ENCODE results near the gene IGFBP7.

IGFBP7 gene

DNA sequence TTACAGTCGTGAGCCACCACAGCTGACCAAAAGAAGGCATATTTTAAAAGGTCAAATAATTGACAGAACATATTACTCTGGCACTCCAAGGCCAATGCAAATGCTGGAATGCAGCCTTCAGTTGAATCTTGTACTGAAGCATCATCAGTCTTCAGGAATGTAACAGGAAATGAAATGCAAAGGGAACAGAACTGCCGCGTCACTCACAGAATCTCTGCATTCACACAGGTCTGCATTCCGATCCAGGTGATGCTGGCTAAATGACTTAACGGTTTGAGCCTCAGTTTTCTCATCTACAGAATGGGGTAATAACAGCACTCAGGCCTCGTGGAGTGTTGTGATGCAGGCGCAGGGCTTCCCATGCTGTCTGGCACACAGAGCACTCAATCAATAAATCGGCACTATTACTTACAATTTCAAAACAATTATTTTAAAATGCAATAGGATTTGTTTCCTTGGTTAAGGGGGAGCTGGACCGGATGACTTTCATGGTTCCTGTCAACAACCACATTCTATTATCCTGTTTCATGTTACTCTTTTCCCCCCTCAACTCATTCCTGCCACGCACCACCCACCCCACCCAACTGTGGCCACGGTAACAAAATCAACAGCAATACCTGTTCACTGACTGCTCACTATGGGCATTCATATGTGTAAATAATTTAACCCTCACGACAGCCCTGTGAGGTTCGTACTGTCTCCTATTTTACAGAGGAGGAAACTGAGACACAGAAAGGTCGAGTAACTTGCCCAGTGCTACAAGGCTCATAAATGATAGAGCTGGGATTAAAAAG is 32.4 kb downstream of the IGFBP7 start:
- Histone ChIP-seq H3K27me3 (no peaks in the 10 kb centered on the region), H3K9me3 (no peaks in the 10 kb centered on the region), H3K9ac (no peak overlapping the region), H4K20me1 (peaks cover 89% of the 10 kb centered on the region), H3K4me1 (no peaks in the 10 kb centered on the region), H3K4me3 (no peak overlapping the region), H3K27ac (no peak overlapping the region), H3K36me3 (peaks cover 59% of the 10 kb centered on the region), H3K4me2 (no peak overlapping the region)
- no peak for TF ChIP-seq Cebpa-rat (IDR thresholded peaks at IDR 0.05)

DNA sequence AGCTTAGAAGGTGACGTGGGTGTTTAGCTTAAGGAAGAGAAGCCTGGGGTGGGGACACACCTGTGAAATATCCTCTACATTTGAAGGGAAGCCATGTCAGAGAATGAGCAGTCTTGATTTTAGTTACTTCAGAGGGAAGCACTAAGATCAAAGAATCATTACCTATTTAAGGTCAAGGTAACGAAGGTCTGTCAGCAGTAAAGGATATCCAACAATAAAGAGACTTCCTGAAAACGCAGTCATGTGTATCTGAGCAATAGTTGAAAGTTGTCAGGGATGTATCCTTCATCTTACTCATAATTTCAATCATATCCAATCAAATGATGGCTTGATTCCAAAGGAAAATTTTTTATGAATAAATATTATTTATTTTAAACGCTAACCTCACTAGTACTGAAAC is 33.5 kb downstream of the IGFBP7 start:
- no peak overlapping the region for H3K4me2 ChIP-seq
- H3K9me3 ChIP-seq = no peaks in the 10 kb centered on the region
- H3K9ac ChIP-seq = no peak overlapping the region
- H3K27me3 ChIP-seq = no peaks in the 10 kb centered on the region
- peaks cover 59% of the 10 kb centered on the region for H3K36me3 ChIP-seq
- no peak overlapping the region for H3K27ac ChIP-seq
- H3K4me1 ChIP-seq = no peaks in the 10 kb centered on the region
- H3K4me3 ChIP-seq = no peak overlapping the region
- TF ChIP-seq Cebpa-rat (IDR thresholded peaks at IDR 0.05) = no peak
- H4K20me1 ChIP-seq = peaks cover 91% of the 10 kb centered on the region

DNA sequence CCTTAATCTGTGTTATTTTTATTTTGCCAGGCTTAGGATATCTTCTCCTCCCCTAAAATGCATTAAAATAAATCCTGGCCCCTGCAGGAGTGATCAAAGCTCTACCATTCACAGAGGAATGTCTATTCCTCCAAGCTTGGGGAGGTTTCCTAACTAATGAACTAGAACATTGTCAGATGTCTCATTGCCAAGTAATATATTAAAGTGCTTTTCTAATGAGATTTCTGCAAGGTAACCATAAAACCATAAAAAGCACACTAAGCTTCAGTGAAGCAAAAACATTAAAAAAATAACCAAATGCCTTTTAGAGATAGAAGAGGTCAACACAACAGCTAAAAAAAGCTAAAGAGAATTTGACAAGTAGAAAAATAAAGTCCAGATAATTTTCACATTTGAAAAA is 34.8 kb downstream of the IGFBP7 start:
- Histone ChIP-seq H3K4me3 (no peak overlapping the region), H4K20me1 (peaks cover 91% of the 10 kb centered on the region), H3K27me3 (no peaks in the 10 kb centered on the region), H3K27ac (no peak overlapping the region), H3K36me3 (peaks cover 55% of the 10 kb centered on the region), H3K4me2 (no peak overlapping the region), H3K9me3 (no peaks in the 10 kb centered on the region), H3K9ac (no peak overlapping the region), H3K4me1 (0 out of 2 replicates have a peak, but pooled peaks cover 12% of the 10 kb centered on the region)
- no peak for TF ChIP-seq Cebpa-rat (IDR thresholded peaks at IDR 0.05)

DNA sequence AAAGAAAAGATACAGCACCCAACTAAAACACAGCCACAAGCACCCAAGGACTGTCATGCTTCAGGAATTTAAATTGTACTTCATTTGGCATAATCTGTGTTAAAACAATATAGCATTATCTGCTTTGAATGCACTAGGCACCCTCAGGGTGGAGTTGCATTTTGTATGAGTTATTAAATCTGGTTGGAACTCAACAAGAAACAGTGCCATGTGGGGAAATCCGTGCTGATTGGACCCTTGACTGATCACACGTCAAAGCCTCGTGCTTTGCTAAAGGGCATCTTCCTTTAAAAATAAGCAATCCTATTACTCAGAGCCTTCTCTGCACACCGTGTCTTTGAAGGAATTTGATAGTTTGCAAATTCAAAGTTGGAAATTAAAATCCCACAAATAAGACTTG is 35.4 kb downstream of the IGFBP7 start:
- 0 out of 2 replicates have a peak, but pooled peaks cover 13% of the 10 kb centered on the region for H3K4me1 ChIP-seq
- H3K9me3 ChIP-seq = no peaks in the 10 kb centered on the region
- TF ChIP-seq Cebpa-rat (IDR thresholded peaks at IDR 0.05) = no peak
- H4K20me1 ChIP-seq = peaks cover 91% of the 10 kb centered on the region
- no peak overlapping the region for H3K27ac ChIP-seq
- peaks cover 54% of the 10 kb centered on the region for H3K36me3 ChIP-seq
- no peak overlapping the region for H3K4me3 ChIP-seq
- H3K27me3 ChIP-seq = no peaks in the 10 kb centered on the region
- no peak overlapping the region for H3K9ac ChIP-seq
- no peak overlapping the region for H3K4me2 ChIP-seq

- no peak for TF ChIP-seq Cebpa-rat (IDR thresholded peaks at IDR 0.05)
- H3K4me1 ChIP-seq = peaks cover 22% of the 10 kb centered on the region; the same call in 1 of the 2 replicates
- no peak overlapping the region for H3K4me3 ChIP-seq
- H4K20me1 ChIP-seq = peaks cover 91% of the 10 kb centered on the region
- H3K27ac ChIP-seq = no peak overlapping the region
- H3K36me3 ChIP-seq = peaks cover 57% of the 10 kb centered on the region
- H3K27me3 ChIP-seq = no peaks in the 10 kb centered on the region
- H3K9me3 ChIP-seq = no peaks in the 10 kb centered on the region
- H3K9ac ChIP-seq = no peak overlapping the region
- no peak overlapping the region for H3K4me2 ChIP-seq
Observed at GRCh38 chr4:57073559-57073958, 36.6 kb downstream of the IGFBP7 start.

DNA sequence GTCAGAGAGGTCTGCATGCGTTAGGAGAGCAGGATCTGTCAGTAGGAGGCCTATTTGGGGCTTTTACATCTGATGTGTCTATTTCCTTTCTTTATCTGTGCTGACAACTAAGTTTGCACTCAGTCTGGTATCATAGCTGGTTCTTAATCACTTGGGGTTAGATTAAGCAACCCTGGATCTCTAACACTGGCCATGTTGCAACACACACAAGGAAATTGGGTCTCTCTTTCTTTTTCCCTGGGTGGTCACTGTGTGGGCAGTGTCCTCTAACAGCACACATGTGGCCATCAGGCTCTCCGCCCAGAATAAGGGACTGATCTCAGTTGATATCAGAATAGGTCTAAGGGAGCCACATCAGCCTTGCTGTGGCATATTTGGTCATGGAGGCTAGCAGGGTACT is 38.9 kb downstream of the IGFBP7 start:
- H3K36me3 ChIP-seq = peaks cover 62% of the 10 kb centered on the region
- no peaks in the 10 kb centered on the region for H3K27me3 ChIP-seq
- no peaks in the 10 kb centered on the region for H3K9me3 ChIP-seq
- H4K20me1 ChIP-seq = peaks cover 93% of the 10 kb centered on the region
- no peak overlapping the region for H3K9ac ChIP-seq
- H3K4me3 ChIP-seq = no peak overlapping the region
- H3K4me1 ChIP-seq = peaks cover 24% of the 10 kb centered on the region
- TF ChIP-seq Cebpa-rat (IDR thresholded peaks at IDR 0.05) = no peak
- no peak overlapping the region for H3K27ac ChIP-seq
- H3K4me2 ChIP-seq = no peak overlapping the region

- Histone ChIP-seq H3K36me3 (peaks cover 62% of the 10 kb centered on the region), H3K9ac (no peak overlapping the region), H3K27ac (no peak overlapping the region), H3K4me2 (no peak overlapping the region), H4K20me1 (peaks cover 94% of the 10 kb centered on the region), H3K9me3 (no peaks in the 10 kb centered on the region), H3K4me3 (no peak overlapping the region), H3K27me3 (no peaks in the 10 kb centered on the region), H3K4me1 (peaks cover 30% of the 10 kb centered on the region)
- TF ChIP-seq Cebpa-rat (IDR thresholded peaks at IDR 0.05) = no peak
Observed at GRCh38 chr4:57070461-57070860, 39.7 kb downstream of the IGFBP7 start.

- no peak overlapping the region for H3K4me2 ChIP-seq
- H3K4me1 ChIP-seq = peaks cover 30% of the 10 kb centered on the region
- H3K27ac ChIP-seq = no peak overlapping the region
- no peaks in the 10 kb centered on the region for H3K27me3 ChIP-seq
- H3K9me3 ChIP-seq = no peaks in the 10 kb centered on the region
- no peak for TF ChIP-seq Cebpa-rat (IDR thresholded peaks at IDR 0.05)
- H4K20me1 ChIP-seq = peaks cover 94% of the 10 kb centered on the region
- no peak overlapping the region for H3K9ac ChIP-seq
- H3K4me3 ChIP-seq = no peak overlapping the region
- H3K36me3 ChIP-seq = peaks cover 70% of the 10 kb centered on the region
Observed at GRCh38 chr4:57068237-57068981, 41.8 kb downstream of the IGFBP7 start.

DNA sequence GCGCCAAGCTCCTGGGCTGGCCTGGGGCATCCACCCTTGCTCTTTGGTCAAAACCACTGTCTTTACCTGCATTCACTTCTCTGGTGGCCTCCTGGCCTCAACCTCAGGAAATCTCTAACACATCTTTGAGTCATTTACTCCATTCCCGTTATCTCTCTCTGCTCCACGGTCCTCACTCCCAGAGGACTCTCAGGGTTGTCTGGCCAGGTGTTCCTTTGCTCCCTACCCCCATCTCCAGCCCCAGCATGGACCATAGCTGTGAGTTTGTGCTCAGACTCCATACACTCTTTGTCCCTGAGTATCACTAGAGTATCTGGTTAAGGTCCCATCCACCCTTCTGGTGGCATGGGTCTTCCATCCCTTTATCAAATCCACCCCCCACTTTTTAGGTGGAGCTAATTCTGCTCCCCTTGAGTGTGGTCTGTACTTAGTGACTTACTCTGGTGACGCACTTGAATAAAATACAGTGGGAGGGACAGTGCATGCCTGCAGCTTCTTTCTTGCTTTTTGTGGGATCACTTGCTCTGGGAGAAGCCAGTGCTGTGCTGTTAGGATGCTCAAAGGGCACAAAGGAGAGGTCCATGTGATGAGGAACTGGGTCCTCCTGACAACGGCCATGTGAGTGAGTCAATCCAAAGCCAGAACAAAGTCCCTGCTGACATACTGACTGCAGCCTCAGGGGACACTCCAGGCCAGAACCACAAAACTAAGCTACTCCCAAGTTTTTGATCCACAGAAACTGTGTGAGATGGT is 44.3 kb downstream of the IGFBP7 start:
- H3K36me3 ChIP-seq = peaks cover 71% of the 10 kb centered on the region
- H3K4me2 ChIP-seq = no peak overlapping the region
- H3K4me1 ChIP-seq = peaks cover 23% of the 10 kb centered on the region
- H3K27ac ChIP-seq = no peak overlapping the region
- no peak for TF ChIP-seq Cebpa-rat (IDR thresholded peaks at IDR 0.05)
- H3K4me3 ChIP-seq = no peak overlapping the region
- no peaks in the 10 kb centered on the region for H3K9me3 ChIP-seq
- H3K9ac ChIP-seq = no peak overlapping the region
- H4K20me1 ChIP-seq = peaks cover 96% of the 10 kb centered on the region
- H3K27me3 ChIP-seq = no peaks in the 10 kb centered on the region
